Panc1 (cell line): ENCODE data around the gene ARFIP1. TPM values are rescaled to one million over a fixed set of nuclear protein-coding genes. Genes with fewer than 3 reads are reported as not detected.

ENCODE experiments used
- ATAC-seq: fragments of 200-7000 bp; cut with Tn5 transposase; 2 replicates; pipeline ENCODE4 v1.9.1; 2020; ENCODE audit warnings: mild to moderate bottlenecking, moderate library complexity
- BruUV-seq: library from RNA; stranded (reverse); fragments of 400-500 nt; replicated peaks from 2 replicates; lab custom pipeline; 2021; lab: Mats Ljungman, UMichigan
- CTCF ChIA-PET: fragments of 300-600 bp; sonication (Branson Sonifier 250); formaldehyde crosslinking; loops from one replicate; lab custom pipeline; 2022; ENCODE audit warnings: antibody characterized with exemption; lab: Charles Lee
- POLR2A ChIA-PET: fragments of 300-600 bp; sonication (Branson Sonifier 250); formaldehyde crosslinking; loops from one replicate; lab custom pipeline; 2022; ENCODE audit warnings: antibody characterized with exemption; lab: Charles Lee
- DNase-seq: peaks from one replicate; pipeline ENCODE4 v3.0.0-alpha.2; 2010; ENCODE audit warnings: low read depth, low spot score
- H3K27ac ChIP-seq: 2 replicates; pipeline ENCODE4 v1.5.1; 2011; ENCODE audit warnings: mild to moderate bottlenecking, low read length, inconsistent platforms
- H3K27me3 ChIP-seq: fragments of 200-500 bp; sonication (Bioruptor generic); 2 replicates; pipeline ENCODE4 v1.6.0; 2014; ENCODE audit warnings: low read length, inconsistent platforms; ENCODE audit not compliant: control insufficient read depth, insufficient read depth
- H3K36me3 ChIP-seq: fragments of 200-500 bp; sonication (Bioruptor generic); 2 replicates; pipeline ENCODE4 v1.5.1; 2014; ENCODE audit warnings: inconsistent platforms, mild to moderate bottlenecking, low read length, moderate library complexity; ENCODE audit not compliant: control insufficient read depth, insufficient read depth
- H3K4me1 ChIP-seq: 2 replicates; pipeline ENCODE4 v1.5.1; 2011; ENCODE audit warnings: inconsistent platforms, mild to moderate bottlenecking, low read length, moderate library complexity; ENCODE audit not compliant: control insufficient read depth, insufficient read depth
- H3K4me3 ChIP-seq, 2 experiments: 2 replicates each; pipeline ENCODE4 v1.5.1; 2011 to 2012; ENCODE audit warnings: low read depth in 2 of 2, low read length in 2 of 2, mild to moderate bottlenecking in 2 of 2, inconsistent platforms in 1 of 2, moderate library complexity in 1 of 2
- H3K9me3 ChIP-seq: fragments of 200-500 bp; sonication (Bioruptor generic); 2 replicates; pipeline ENCODE4 v1.5.1; 2014; ENCODE audit warnings: low read depth, mild to moderate bottlenecking, inconsistent platforms, low read length, moderate library complexity; ENCODE audit not compliant: control insufficient read depth, insufficient read depth
- CTCF ChIP-seq: fragments of 450-650 bp; IDR thresholded peaks from 2 replicates; pipeline ENCODE4 v1.5.1; 2017; ENCODE audit warnings: mild to moderate bottlenecking
- POLR2AphosphoS5 ChIP-seq: IDR thresholded peaks from 2 replicates; pipeline ENCODE4 v1.6.1; 2012; ENCODE audit warnings: mild to moderate bottlenecking, low read depth, low read length, moderate library complexity
- REST ChIP-seq, 2 experiments: IDR thresholded peaks; 2 replicates each; pipeline ENCODE4 v1.6.1; 2011 to 2012; ENCODE audit warnings: low read depth in 2 of 2, control low read depth in 1 of 2, low read length in 1 of 2, mild to moderate bottlenecking in 1 of 2, moderate library complexity in 1 of 2; ENCODE audit not compliant: insufficient read depth in 1 of 2
- SIN3A ChIP-seq: IDR thresholded peaks from 2 replicates; pipeline ENCODE4 v1.6.1; 2012; ENCODE audit warnings: low read depth, mild to moderate bottlenecking, low read length, moderate library complexity, borderline replicate concordance; ENCODE audit not compliant: insufficient read depth
- TCF7L2 ChIP-seq: IDR thresholded peaks from 2 replicates; pipeline ENCODE4 v1.6.1; 2011; ENCODE audit warnings: mild to moderate bottlenecking, low read depth, low read length, inconsistent platforms
- in situ Hi-C: cut with HindIII; loops from 2 replicates; pipeline ENCODE4 v1.10.0; 2016; ENCODE audit warnings: low sequenced_read_pairs, low pct_unique_long_range_greater_than_20kb
- intact Hi-C: fragments of 100-400 bp; cut with micrococcal nuclease; formaldehyde crosslinking; loops from one replicate; pipeline ENCODE4 v1.10.0; 2022; ENCODE audit not compliant: unreplicated experiment
- total RNA-seq: library from RNA; stranded (reverse); gene quantifications from one replicate; pipeline ENCODE4 v1.2.1, GENCODE V29; 2021; ENCODE audit not compliant: unreplicated experiment

The ARFIP1 gene
- total RNA-seq, 1 experiment from 2014 or later = 22.2 TPM

- H3K27ac ChIP-seq = no peak overlapping the region
These were observed 5.8 kb upstream of the ARFIP1 start for GRCh38 chr4:152773953-152774352.

GRCh38 chr4:152776352-152776751 is 3.4 kb upstream of the ARFIP1 start:
- Histone ChIP-seq H3K4me3 (no peak overlapping the region), H3K36me3 (peaks cover 3% of the 10 kb centered on the region; the same call in 1 of the 2 replicates), H3K27me3 (no peaks in the 10 kb centered on the region), H3K9me3 (no peaks in the 10 kb centered on the region), H3K27ac (no peak overlapping the region), H3K4me1 (peaks cover 3% of the 10 kb centered on the region; the same call in 1 of the 2 replicates)
- intact Hi-C loops = no loop called here
- no peak for ATAC-seq
- ChIA-PET POLR2A (no interaction called here), CTCF (interaction anchor here (0.6 kb wide), 1 partner anchor 120 kb away, joined by 4 read pairs; no protein-coding TSS in a partner anchor)
- no peak for DNase-seq
- TF ChIP-seq CTCF (no peak), SIN3A (no peak), TCF7L2 (no peak), POLR2AphosphoS5 (no peak), REST (IDR thresholded peaks at IDR 0.05; ENCODE audit: insufficient read depth in 1 of 2, low read depth in 2 of 2, low read length in 1 of 2) (no peak)
- no TSS peak for BruUV-seq
- in situ Hi-C loops = no loop called here

More at GRCh38 chr4:152773953-152774352, 5.8 kb upstream of the ARFIP1 start:
- ATAC-seq (no peak), DNase-seq (no peak)
- Histone ChIP-seq H3K4me1 (no peaks in the 10 kb centered on the region; the same call in 1 of the 2 replicates), H3K4me3 (no peak overlapping the region), H3K9me3 (no peaks in the 10 kb centered on the region), H3K36me3 (no peaks in the 10 kb centered on the region), H3K27me3 (no peaks in the 10 kb centered on the region)
- in situ Hi-C loops = no loop called here
- no TSS peak for BruUV-seq
- TF ChIP-seq TCF7L2 (no peak), CTCF (no peak), POLR2AphosphoS5 (no peak), REST (IDR thresholded peaks at IDR 0.05; ENCODE audit: insufficient read depth in 1 of 2, low read depth in 2 of 2, low read length in 1 of 2) (no peak), SIN3A (no peak)
- ChIA-PET POLR2A (no interaction called here), CTCF (interaction anchor here (0.6 kb wide), 1 partner anchor 544 kb away, joined by 4 read pairs; no protein-coding TSS in a partner anchor)
- intact Hi-C loops = no loop called here
